ENCODE data around the gene RASEF.
"Not testable (repeated sequence)": the region's sequence is repeated elsewhere in the genome, so short reads cannot be mapped to it uniquely, and the experiment has no call there.

RASEF gene

GRCh38 chr9:83062651-83063527 lies at the start of gene RASEF:
Gene RASEF (minus strand): TSS chr9:83063142. CDS start chr9:83062867, 275 bp downstream.
- peak; percentile 72 for DNase-seq (ENCODE audit: low spot score)

GRCh38 chr9:83111169-83111568 lies 48.2 kb upstream of the RASEF start:
- no peak for DNase-seq (ENCODE audit: low spot score)

GRCh38 chr9:83109296-83109695 lies 46.4 kb upstream of the RASEF start:
- DNase-seq (ENCODE audit: low spot score) = no peak

GRCh38 chr9:83108208-83108607 lies 45.3 kb upstream of the RASEF start:
- no peak for DNase-seq (ENCODE audit: low spot score)

GRCh38 chr9:83106772-83107171 lies 43.8 kb upstream of the RASEF start:
- DNase-seq (ENCODE audit: low spot score) = no peak

- DNase-seq (ENCODE audit: low spot score) = no peak
Measured at GRCh38 chr9:83106263-83106662, 43.3 kb upstream of the RASEF start.

- no peak for DNase-seq (ENCODE audit: low spot score)
Measured at GRCh38 chr9:83097633-83098032, 34.7 kb upstream of the RASEF start.

- not testable (repeated sequence) for DNase-seq (ENCODE audit: low spot score)
Measured at GRCh38 chr9:83093311-83093710, 30.4 kb upstream of the RASEF start.

- DNase-seq (ENCODE audit: low spot score) = no peak
Measured at GRCh38 chr9:83081846-83082245, 18.9 kb upstream of the RASEF start.

GRCh38 chr9:83081010-83081409 lies 18.1 kb upstream of the RASEF start:
- no peak for DNase-seq (ENCODE audit: low spot score)

GRCh38 chr9:83075932-83076331 lies 13.0 kb upstream of the RASEF start:
- not testable (repeated sequence) for DNase-seq (ENCODE audit: low spot score)

GRCh38 chr9:83072498-83072897 lies 9.6 kb upstream of the RASEF start:
- DNase-seq (ENCODE audit: low spot score) = not testable (repeated sequence)

GRCh38 chr9:83071626-83072025 lies 8.7 kb upstream of the RASEF start:
- no peak for DNase-seq (ENCODE audit: low spot score)

GRCh38 chr9:83070261-83070660 lies 7.3 kb upstream of the RASEF start:
- DNase-seq (ENCODE audit: low spot score) = no peak

GRCh38 chr9:83069651-83070050 lies 6.7 kb upstream of the RASEF start:
- DNase-seq (ENCODE audit: low spot score) = no peak

GRCh38 chr9:83068414-83068813 lies 5.5 kb upstream of the RASEF start:
- no peak for DNase-seq (ENCODE audit: low spot score)

- DNase-seq (ENCODE audit: low spot score) = no peak
Measured at GRCh38 chr9:83067579-83067978, 4.6 kb upstream of the RASEF start.

- no peak for DNase-seq (ENCODE audit: low spot score)
Measured at GRCh38 chr9:83066771-83067170, 3.8 kb upstream of the RASEF start.

GRCh38 chr9:83065233-83065632 lies 2.3 kb upstream of the RASEF start:
- no peak for DNase-seq (ENCODE audit: low spot score)

GRCh38 chr9:83061990-83062650 lies 822 bp downstream of the RASEF start:
- peak; percentile 75 for DNase-seq (ENCODE audit: low spot score)

- DNase-seq (ENCODE audit: low spot score) = no peak
Measured at GRCh38 chr9:83061036-83061435, 1.9 kb downstream of the RASEF start.

- DNase-seq (ENCODE audit: low spot score) = no peak
Measured at GRCh38 chr9:83060556-83060955, 2.4 kb downstream of the RASEF start.

GRCh38 chr9:83059417-83059816 lies 3.5 kb downstream of the RASEF start:
- no peak for DNase-seq (ENCODE audit: low spot score)

Data from left forelimb (tissue), 1 donor.